Endothelial cell of hepatic sinusoid (primary cell): ENCODE data around the gene GRID1.
"Not testable (repeated sequence)": the region's sequence is repeated elsewhere in the genome, so short reads cannot be mapped to it uniquely, and the experiment has no call there.

ENCODE experiments used
- in situ Hi-C: cut with HindIII; loops from 2 replicates; pipeline ENCODE4 v1.10.0; 2017; ENCODE audit warnings: low sequenced_read_pairs

Gene GRID1

GRCh38 chr10:86099542-86100334 is 266.9 kb downstream of the GRID1 start:
- in situ Hi-C loops, result no loop called here

GRCh38 chr10:86098187-86098881 is 268.3 kb downstream of the GRID1 start:
- in situ Hi-C loops, result no loop called here

GRCh38 chr10:86095061-86095460 is 271.5 kb downstream of the GRID1 start:
- in situ Hi-C loops, result not testable (repeated sequence)

GRCh38 chr10:86092311-86092710 is 274.3 kb downstream of the GRID1 start:
- in situ Hi-C loops, result not testable (repeated sequence)

- in situ Hi-C loops, result no loop called here
Measured at GRCh38 chr10:86091216-86091615, 275.4 kb downstream of the GRID1 start.

GRCh38 chr10:86090807-86091206 is 275.8 kb downstream of the GRID1 start:
- in situ Hi-C loops, result no loop called here

- in situ Hi-C loops, result no loop called here
Measured at GRCh38 chr10:86087716-86088115, 278.9 kb downstream of the GRID1 start.

GRCh38 chr10:86086418-86086817 is 280.2 kb downstream of the GRID1 start:
- in situ Hi-C loops, result no loop called here

- in situ Hi-C loops, result no loop called here
Measured at GRCh38 chr10:86085686-86086085, 280.9 kb downstream of the GRID1 start.

- in situ Hi-C loops, result no loop called here
Measured at GRCh38 chr10:86085136-86085535, 281.5 kb downstream of the GRID1 start.

- in situ Hi-C loops, result no loop called here
Measured at GRCh38 chr10:86084585-86084984, 282.0 kb downstream of the GRID1 start.

GRCh38 chr10:86083664-86084175 is 282.9 kb downstream of the GRID1 start:
- in situ Hi-C loops, result no loop called here

- in situ Hi-C loops, result no loop called here
Measured at GRCh38 chr10:86083206-86083605, 283.4 kb downstream of the GRID1 start.

GRCh38 chr10:86082556-86082955 is 284.0 kb downstream of the GRID1 start:
- in situ Hi-C loops, result no loop called here

GRCh38 chr10:86079088-86079487 is 287.5 kb downstream of the GRID1 start:
- in situ Hi-C loops, result no loop called here

GRCh38 chr10:86078639-86079035 is 288.0 kb downstream of the GRID1 start:
- in situ Hi-C loops, result no loop called here

GRCh38 chr10:86077871-86078638 is 288.5 kb downstream of the GRID1 start:
- in situ Hi-C loops, result no loop called here

- in situ Hi-C loops, result no loop called here
Measured at GRCh38 chr10:86077271-86077670, 289.3 kb downstream of the GRID1 start.

GRCh38 chr10:86076497-86076896 is 290.1 kb downstream of the GRID1 start:
- in situ Hi-C loops, result not testable (repeated sequence)

- in situ Hi-C loops, result no loop called here
Measured at GRCh38 chr10:86075512-86075911, 291.1 kb downstream of the GRID1 start.

GRCh38 chr10:86074294-86074693 is 292.3 kb downstream of the GRID1 start:
- in situ Hi-C loops, result no loop called here
